ENCODE results near the gene ITGAL. TPM values are rescaled to one million over a fixed set of nuclear protein-coding genes. Genes with fewer than 3 reads are reported as not detected.

The ITGAL gene
- 48.6 TPM for total RNA-seq
- 51.3 TPM for polyA plus RNA-seq
- long read RNA-seq, donor 1, partial matches to known transcripts: 5 of 5 reads
- long read RNA-seq, donor 1, other reads (novel, unspliced or antisense): 0 of 5 reads
- long read RNA-seq, donor 2: 0 reads
- long read RNA-seq, donor 3, full-length matches to known transcripts: 9 of 29 reads
- long read RNA-seq, donor 3, partial matches to known transcripts: 20 of 29 reads
- long read RNA-seq, donor 3, other reads (novel, unspliced or antisense): 0 of 29 reads
- long read RNA-seq, donor 4, full-length matches to known transcripts: 4 of 16 reads
- long read RNA-seq, donor 4, partial matches to known transcripts: 12 of 16 reads
- long read RNA-seq, donor 4, other reads (novel, unspliced or antisense): 0 of 16 reads
- long read RNA-seq, donor 5, full-length matches to known transcripts: 6 of 33 reads
- long read RNA-seq, donor 5, partial matches to known transcripts: 27 of 33 reads
- long read RNA-seq, donor 5, other reads (novel, unspliced or antisense): 0 of 33 reads
- long read RNA-seq, donor 6, full-length matches to known transcripts: 5 of 16 reads
- long read RNA-seq, donor 6, partial matches to known transcripts: 11 of 16 reads
- long read RNA-seq, donor 6, other reads (novel, unspliced or antisense): 0 of 16 reads
- long read RNA-seq, donor 7, full-length matches to known transcripts: 3 of 3 reads
- long read RNA-seq, donor 7, partial matches to known transcripts: 0 of 3 reads
- long read RNA-seq, donor 7, other reads (novel, unspliced or antisense): 0 of 3 reads
- long read RNA-seq, donor 8, partial matches to known transcripts: 0 of 3 reads
- long read RNA-seq, donor 8, other reads (novel, unspliced or antisense): 0 of 3 reads
- long read RNA-seq, donor 9, full-length matches to known transcripts: 3 of 3 reads
- long read RNA-seq, donor 9, partial matches to known transcripts: 0 of 3 reads
- long read RNA-seq, donor 9, other reads (novel, unspliced or antisense): 0 of 3 reads
- long read RNA-seq, donor 10, full-length matches to known transcripts: 4 of 4 reads
- long read RNA-seq, donor 10, partial matches to known transcripts: 0 of 4 reads
- long read RNA-seq, donor 10, other reads (novel, unspliced or antisense): 0 of 4 reads

DNA sequence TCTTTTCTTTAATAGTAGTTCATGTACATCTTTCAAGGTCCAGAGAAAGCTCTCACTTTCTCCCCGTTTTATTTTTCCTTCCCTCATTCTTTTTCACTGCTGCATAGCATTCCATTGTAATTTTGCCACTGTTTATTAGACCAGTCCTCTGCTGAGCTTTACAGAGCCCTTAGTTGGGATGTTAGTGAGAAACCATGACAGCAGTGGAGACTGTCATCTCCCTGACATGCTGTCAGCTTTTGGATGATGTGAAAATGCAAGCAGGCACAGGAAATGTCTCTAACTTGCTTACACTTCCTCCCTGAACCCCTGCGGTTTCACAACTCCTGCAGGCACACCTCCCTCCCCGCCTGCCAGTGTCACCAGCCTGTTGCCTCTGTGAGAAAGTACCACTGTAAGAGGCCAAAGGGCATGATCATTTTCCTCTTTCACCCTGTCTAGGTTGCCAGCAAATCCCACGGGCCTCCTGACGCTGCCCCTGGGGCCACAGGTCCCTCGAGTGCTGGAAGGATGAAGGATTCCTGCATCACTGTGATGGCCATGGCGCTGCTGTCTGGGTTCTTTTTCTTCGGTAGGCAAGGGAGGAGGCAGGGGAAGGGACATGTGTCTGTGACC lies at the start of gene ITGAL:
Gene ITGAL, plus strand, starts transcription at position 415 of the 615 bp plus-strand sequence. Its CDS starts 96 bp downstream, at position 511.
- H3K9me3 ChIP-seq (ENCODE audit: control insufficient read depth in 2 of 2, insufficient read depth in 1 of 2, low read length in 1 of 2): no peaks in the 10 kb centered on the region
- peaks cover 30 to 63% of the 10 kb centered on the region in 2 donors for H3K4me1 ChIP-seq (ENCODE audit: control insufficient read depth in 2 of 2, insufficient read depth in 2 of 2, low read length in 2 of 2)
- 7% methylated on average over 8 of the region's 8 CpGs for WGBS
- peak within 1 kb of the TSS; percentile 89 to 95 for H3K27ac ChIP-seq (ENCODE audit: low read depth in 1 of 2, low read length in 1 of 2)
- H3K36me3 ChIP-seq (ENCODE audit: control insufficient read depth in 2 of 2, insufficient read depth in 2 of 2, low read length in 1 of 2): peaks cover 10 to 36% of the 10 kb centered on the region in 2 donors
- peaks cover 0 to 4% of the 10 kb centered on the region in 2 donors for H3K27me3 ChIP-seq (ENCODE audit: control insufficient read depth in 2 of 2, insufficient read depth in 1 of 2, low read length in 1 of 2)
- H3K4me3 ChIP-seq (ENCODE audit: low read length in 2 of 2): peak within 1 kb of the TSS; percentile 66 to 78
- peak in 8 of 9 donors; percentile 66 to 93 (median 82) for DNase-seq (ENCODE audit: low read depth in 6 of 9, low spot score in 9 of 9)

DNA sequence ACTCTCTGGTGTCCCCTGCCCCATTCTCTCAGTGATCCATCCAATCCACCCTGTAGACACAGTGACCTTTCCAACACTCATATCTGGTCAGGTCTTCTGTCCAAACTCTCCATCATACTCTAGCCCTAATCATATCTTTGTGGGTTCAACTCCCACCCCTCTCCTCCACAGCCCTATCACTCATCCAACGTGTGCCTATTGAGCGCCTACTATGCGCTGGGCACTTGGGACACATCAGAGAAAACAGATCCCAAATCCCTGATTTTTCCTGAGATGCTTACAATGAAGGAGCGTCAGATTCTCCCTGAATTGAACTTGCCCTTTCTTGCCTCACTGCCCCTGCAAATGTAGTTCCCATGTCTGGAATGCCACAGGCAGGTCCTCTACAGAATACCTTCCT lies 44.5 kb upstream of the ITGAL start:
- Histone ChIP-seq H3K9me3 (ENCODE audit: control insufficient read depth in 2 of 2, insufficient read depth in 1 of 2, low read length in 1 of 2) (no peaks in the 10 kb centered on the region), H3K27ac (ENCODE audit: low read depth in 1 of 2, low read length in 1 of 2) (no peak overlapping the region), H3K4me1 (ENCODE audit: control insufficient read depth in 2 of 2, insufficient read depth in 2 of 2, low read length in 2 of 2) (peaks cover 6 to 22% of the 10 kb centered on the region in 2 donors), H3K36me3 (ENCODE audit: control insufficient read depth in 2 of 2, insufficient read depth in 2 of 2, low read length in 1 of 2) (peaks cover 13 to 34% of the 10 kb centered on the region in 2 donors), H3K4me3 (ENCODE audit: low read length in 2 of 2) (no peak overlapping the region), H3K27me3 (ENCODE audit: control insufficient read depth in 2 of 2, insufficient read depth in 1 of 2, low read length in 1 of 2) (no peaks in the 10 kb centered on the region)
- DNase-seq (ENCODE audit: low read depth in 6 of 9, low spot score in 9 of 9): no peak
- WGBS: 98% methylated on average over 4 of the region's 4 CpGs

DNA sequence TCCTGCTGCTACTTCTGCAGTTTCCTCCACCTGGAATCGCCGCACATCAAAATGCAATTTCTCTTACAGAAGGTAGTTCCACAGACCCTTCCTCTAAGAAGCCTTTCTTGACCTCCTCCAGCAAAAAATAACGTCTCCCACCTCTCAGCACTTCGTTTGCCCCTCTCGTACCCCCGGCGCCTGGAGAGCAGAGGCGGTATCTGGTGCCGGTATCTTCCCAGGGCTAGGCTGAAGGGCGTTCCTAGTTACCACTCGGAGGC lies 43.2 kb upstream of the ITGAL start:
- H3K9me3 ChIP-seq (ENCODE audit: control insufficient read depth in 2 of 2, insufficient read depth in 1 of 2, low read length in 1 of 2): no peaks in the 10 kb centered on the region
- H3K36me3 ChIP-seq (ENCODE audit: control insufficient read depth in 2 of 2, insufficient read depth in 2 of 2, low read length in 1 of 2): peaks cover 4 to 22% of the 10 kb centered on the region in 2 donors
- peak overlapping the region; percentile 65 to 92 for H3K4me3 ChIP-seq (ENCODE audit: low read length in 2 of 2)
- H3K27me3 ChIP-seq (ENCODE audit: control insufficient read depth in 2 of 2, insufficient read depth in 1 of 2, low read length in 1 of 2): no peaks in the 10 kb centered on the region
- DNase-seq (ENCODE audit: low read depth in 6 of 9, low spot score in 9 of 9): no peak
- WGBS: 2% methylated on average over 11 of the region's 11 CpGs
- H3K27ac ChIP-seq (ENCODE audit: low read depth in 1 of 2, low read length in 1 of 2): peak overlapping the region; percentile 67 to 74
- H3K4me1 ChIP-seq (ENCODE audit: control insufficient read depth in 2 of 2, insufficient read depth in 2 of 2, low read length in 2 of 2): peaks cover 9 to 29% of the 10 kb centered on the region in 2 donors

- Histone ChIP-seq H3K36me3 (ENCODE audit: control insufficient read depth in 2 of 2, insufficient read depth in 2 of 2, low read length in 1 of 2) (peaks cover 0 to 18% of the 10 kb centered on the region in 2 donors), H3K27ac (ENCODE audit: low read depth in 1 of 2, low read length in 1 of 2) (peak within 1 kb of the TSS; percentile 74 to 82), H3K27me3 (ENCODE audit: control insufficient read depth in 2 of 2, insufficient read depth in 1 of 2, low read length in 1 of 2) (no peaks in the 10 kb centered on the region), H3K4me3 (ENCODE audit: low read length in 2 of 2) (peak within 1 kb of the TSS; percentile 65 to 92), H3K9me3 (ENCODE audit: control insufficient read depth in 2 of 2, insufficient read depth in 1 of 2, low read length in 1 of 2) (no peaks in the 10 kb centered on the region), H3K4me1 (ENCODE audit: control insufficient read depth in 2 of 2, insufficient read depth in 2 of 2, low read length in 2 of 2) (peaks cover 9 to 30% of the 10 kb centered on the region in 2 donors)
- WGBS: under 1% methylated on average over 49 of the region's 49 CpGs
- DNase-seq (ENCODE audit: low read depth in 6 of 9, low spot score in 9 of 9): peak; percentile 97 to 99 (median 99)
Measured at GRCh38 chr16:30429678-30430427, 42.7 kb upstream of the ITGAL start, which contains the start of gene DCTPP1. Gene DCTPP1, minus strand, starts transcription at chr16:30430030. Its CDS starts 50 bp downstream, at chr16:30429980.

GRCh38 chr16:30430428-30430970 lies 42.0 kb upstream of the ITGAL start:
- Histone ChIP-seq H3K27ac (ENCODE audit: low read depth in 1 of 2, low read length in 1 of 2) (peak overlapping the region; percentile 72 to 82), H3K27me3 (ENCODE audit: control insufficient read depth in 2 of 2, insufficient read depth in 1 of 2, low read length in 1 of 2) (no peaks in the 10 kb centered on the region), H3K4me1 (ENCODE audit: control insufficient read depth in 2 of 2, insufficient read depth in 2 of 2, low read length in 2 of 2) (peaks cover 9 to 30% of the 10 kb centered on the region in 2 donors), H3K4me3 (ENCODE audit: low read length in 2 of 2) (peak overlapping the region; percentile 8 to 92), H3K36me3 (ENCODE audit: control insufficient read depth in 2 of 2, insufficient read depth in 2 of 2, low read length in 1 of 2) (peaks cover 0 to 16% of the 10 kb centered on the region in 2 donors), H3K9me3 (ENCODE audit: control insufficient read depth in 2 of 2, insufficient read depth in 1 of 2, low read length in 1 of 2) (no peaks in the 10 kb centered on the region)
- no peak for DNase-seq (ENCODE audit: low read depth in 6 of 9, low spot score in 9 of 9)
- WGBS: 67% methylated on average over 19 of the region's 19 CpGs

DNA sequence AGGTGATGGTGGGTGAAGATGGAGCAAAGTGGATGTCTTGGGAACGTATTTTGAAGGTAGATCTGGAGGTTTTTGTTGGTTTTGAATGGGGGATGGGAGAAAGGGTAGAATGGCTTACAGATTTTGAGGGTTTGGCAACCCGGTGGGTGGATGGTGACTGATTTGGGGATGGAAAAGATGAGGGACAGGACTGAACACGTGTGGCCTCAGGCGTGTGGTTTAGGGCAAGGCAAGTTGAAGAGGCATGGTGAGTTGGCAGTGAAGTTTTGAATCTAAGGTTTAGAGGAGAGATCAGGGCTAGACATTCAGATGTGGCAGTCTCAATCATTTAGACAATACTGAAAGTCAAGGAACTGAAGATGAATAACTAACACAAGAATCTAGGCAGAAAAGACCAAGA lies 37.7 kb upstream of the ITGAL start:
- peaks cover 6 to 18% of the 10 kb centered on the region in 2 donors for H3K4me1 ChIP-seq (ENCODE audit: control insufficient read depth in 2 of 2, insufficient read depth in 2 of 2, low read length in 2 of 2)
- H3K36me3 ChIP-seq (ENCODE audit: control insufficient read depth in 2 of 2, insufficient read depth in 2 of 2, low read length in 1 of 2): no peaks in the 10 kb centered on the region
- 93% methylated on average over 4 of the region's 4 CpGs for WGBS
- DNase-seq (ENCODE audit: low read depth in 6 of 9, low spot score in 9 of 9): no peak
- H3K9me3 ChIP-seq (ENCODE audit: control insufficient read depth in 2 of 2, insufficient read depth in 1 of 2, low read length in 1 of 2): no peaks in the 10 kb centered on the region
- no peak overlapping the region for H3K27ac ChIP-seq (ENCODE audit: low read depth in 1 of 2, low read length in 1 of 2)
- H3K27me3 ChIP-seq (ENCODE audit: control insufficient read depth in 2 of 2, insufficient read depth in 1 of 2, low read length in 1 of 2): no peaks in the 10 kb centered on the region
- H3K4me3 ChIP-seq (ENCODE audit: low read length in 2 of 2): no peak overlapping the region

DNA sequence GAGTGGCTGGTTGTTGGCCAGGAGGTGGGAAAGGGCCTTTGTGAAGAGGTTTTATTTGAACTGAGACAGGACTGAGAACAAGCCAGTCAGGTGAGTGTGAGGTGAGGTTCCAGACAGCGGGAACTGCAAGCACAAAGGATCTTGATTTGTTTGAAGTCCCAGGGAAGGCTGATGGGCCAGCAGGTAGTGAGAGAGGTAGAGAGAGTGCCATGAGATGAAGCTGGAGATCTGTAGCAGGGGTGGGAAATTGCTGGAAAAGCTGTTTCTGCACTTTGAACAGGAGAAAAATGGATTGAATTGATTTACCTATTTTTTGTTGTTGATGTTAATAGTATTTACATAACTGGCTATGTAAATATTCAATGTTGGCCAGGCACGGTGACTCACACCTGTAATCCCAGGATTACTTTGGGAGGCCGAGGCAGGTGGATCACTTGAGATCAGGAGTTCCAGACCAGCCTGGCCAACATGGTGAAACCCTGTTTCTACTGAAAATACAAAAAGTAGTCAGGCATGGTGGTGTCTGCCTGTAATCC lies 35.0 kb upstream of the ITGAL start:
- DNase-seq (ENCODE audit: low read depth in 6 of 9, low spot score in 9 of 9): no peak
- peaks cover 0 to 3% of the 10 kb centered on the region in 2 donors for H3K9me3 ChIP-seq (ENCODE audit: control insufficient read depth in 2 of 2, insufficient read depth in 1 of 2, low read length in 1 of 2)
- WGBS: 94% methylated on average over 3 of the region's 3 CpGs
- no peak overlapping the region for H3K27ac ChIP-seq (ENCODE audit: low read depth in 1 of 2, low read length in 1 of 2)
- H3K27me3 ChIP-seq (ENCODE audit: control insufficient read depth in 2 of 2, insufficient read depth in 1 of 2, low read length in 1 of 2): no peaks in the 10 kb centered on the region
- no peaks in the 10 kb centered on the region for H3K36me3 ChIP-seq (ENCODE audit: control insufficient read depth in 2 of 2, insufficient read depth in 2 of 2, low read length in 1 of 2)
- H3K4me1 ChIP-seq (ENCODE audit: control insufficient read depth in 2 of 2, insufficient read depth in 2 of 2, low read length in 2 of 2): peaks cover 3 to 8% of the 10 kb centered on the region in 2 donors
- H3K4me3 ChIP-seq (ENCODE audit: low read length in 2 of 2): no peak overlapping the region

DNA sequence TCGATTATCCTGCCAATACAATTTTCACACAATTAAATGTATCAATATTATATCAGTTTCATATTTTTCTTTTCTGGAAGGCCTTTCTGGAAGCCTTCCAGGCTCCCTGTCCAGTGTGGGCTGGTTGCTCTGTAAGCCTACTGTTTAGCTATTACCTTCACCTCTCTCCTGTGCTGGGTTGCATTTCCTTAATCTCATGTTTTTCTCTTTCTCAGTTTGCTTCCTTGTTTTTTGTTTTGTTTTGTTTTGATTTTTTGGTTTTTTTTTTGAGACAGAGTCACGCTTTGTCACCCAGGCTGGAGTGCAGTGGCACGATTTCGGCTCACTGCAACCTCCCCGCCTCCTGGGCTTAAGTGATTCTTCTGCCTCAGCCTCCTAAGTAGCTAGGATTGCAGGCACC lies 33.7 kb upstream of the ITGAL start:
- DNase-seq (ENCODE audit: low read depth in 6 of 9, low spot score in 9 of 9): no peak
- WGBS: 96% methylated on average over 5 of the region's 5 CpGs
- Histone ChIP-seq H3K4me3 (ENCODE audit: low read length in 2 of 2) (no peak overlapping the region), H3K27ac (ENCODE audit: low read depth in 1 of 2, low read length in 1 of 2) (no peak overlapping the region), H3K9me3 (ENCODE audit: control insufficient read depth in 2 of 2, insufficient read depth in 1 of 2, low read length in 1 of 2) (peaks cover 0 to 6% of the 10 kb centered on the region in 2 donors), H3K36me3 (ENCODE audit: control insufficient read depth in 2 of 2, insufficient read depth in 2 of 2, low read length in 1 of 2) (peaks cover 0 to 9% of the 10 kb centered on the region in 2 donors), H3K27me3 (ENCODE audit: control insufficient read depth in 2 of 2, insufficient read depth in 1 of 2, low read length in 1 of 2) (no peaks in the 10 kb centered on the region), H3K4me1 (ENCODE audit: control insufficient read depth in 2 of 2, insufficient read depth in 2 of 2, low read length in 2 of 2) (peaks cover 2 to 12% of the 10 kb centered on the region in 2 donors)

All from thymus (tissue), 14 donors.